GOT3 (cell line): ENCODE measurements around the gene OPCML.

Experiments
- DNase-seq: peaks from one replicate; lab custom pipeline; 2025; ENCODE audit warnings: mixed read lengths; lab: John Stamatoyannopoulos, UW

The OPCML gene

DNA sequence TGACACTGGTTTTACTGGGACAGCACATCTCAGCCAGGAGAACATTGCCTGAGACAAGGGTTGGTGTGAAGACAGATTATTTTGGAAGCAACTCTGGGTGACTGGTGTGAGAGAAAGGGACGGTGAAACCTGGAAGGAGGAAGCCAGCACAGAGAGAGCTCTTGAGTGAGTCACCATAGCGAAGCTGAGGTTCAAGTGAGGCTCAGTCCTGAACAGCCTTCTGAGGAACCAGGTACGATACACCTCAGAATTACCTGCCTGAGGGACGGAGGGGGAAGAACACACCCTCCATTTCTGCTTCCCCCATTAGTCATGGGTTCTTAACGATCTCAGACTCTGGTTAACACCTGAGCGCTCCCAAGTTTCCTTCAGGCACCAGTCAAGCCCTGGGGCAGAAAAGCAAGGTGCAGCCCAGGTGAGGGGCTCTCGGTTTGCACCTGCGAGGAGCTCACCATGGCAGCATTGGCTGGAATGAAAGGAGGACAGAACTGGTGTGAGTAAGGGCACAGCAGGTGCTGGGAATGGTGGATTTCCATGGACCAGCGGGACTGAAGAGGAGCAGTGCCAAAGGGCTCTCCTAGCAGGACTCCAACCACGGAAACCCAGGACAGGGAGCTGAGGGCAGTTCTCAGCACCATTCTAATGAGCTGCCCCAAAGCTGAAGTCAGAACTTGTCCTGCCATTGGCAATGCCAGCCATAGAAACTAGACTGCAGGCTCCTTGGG is 459.3 kb downstream of the OPCML start:
- no peak for DNase-seq

DNA sequence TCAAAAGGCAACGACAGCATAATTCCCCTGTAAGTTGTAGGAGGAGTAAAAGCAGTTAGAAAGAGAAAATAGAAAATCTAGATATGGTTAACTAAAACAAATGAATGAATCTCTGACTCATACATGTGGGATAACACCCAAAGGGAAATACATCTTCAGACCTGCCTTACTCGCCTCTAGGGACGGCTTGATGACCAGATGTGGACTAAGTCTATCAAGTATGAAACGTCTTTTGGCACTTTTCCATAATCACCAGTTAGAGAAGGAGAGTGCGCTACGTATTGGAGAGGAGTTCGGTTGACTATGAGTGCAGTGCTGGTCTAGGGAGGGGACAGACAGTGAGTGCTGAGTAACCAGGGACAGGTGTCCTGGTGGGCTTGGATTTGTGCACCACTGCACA is 459.9 kb downstream of the OPCML start:
- DNase-seq: no peak

DNA sequence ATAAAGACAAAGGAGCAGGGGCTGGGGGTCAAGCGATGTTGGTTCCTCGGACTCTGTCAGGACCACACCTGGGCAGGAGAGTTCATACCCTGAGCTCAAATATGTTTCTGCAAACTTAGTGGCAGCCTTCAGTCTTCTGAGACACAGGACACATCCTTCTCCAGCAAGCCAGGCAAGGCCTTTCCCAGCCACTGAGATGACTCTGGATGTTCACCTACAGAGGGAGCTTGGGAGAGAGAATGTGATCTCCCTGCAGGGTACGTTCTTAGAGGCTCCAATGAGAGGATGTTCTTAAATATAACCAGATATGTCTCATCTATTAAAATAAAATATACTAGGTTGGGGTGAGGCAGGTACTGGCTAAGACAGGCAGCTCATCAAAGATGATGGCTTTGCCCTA is 461.5 kb downstream of the OPCML start:
- DNase-seq: no peak

DNA sequence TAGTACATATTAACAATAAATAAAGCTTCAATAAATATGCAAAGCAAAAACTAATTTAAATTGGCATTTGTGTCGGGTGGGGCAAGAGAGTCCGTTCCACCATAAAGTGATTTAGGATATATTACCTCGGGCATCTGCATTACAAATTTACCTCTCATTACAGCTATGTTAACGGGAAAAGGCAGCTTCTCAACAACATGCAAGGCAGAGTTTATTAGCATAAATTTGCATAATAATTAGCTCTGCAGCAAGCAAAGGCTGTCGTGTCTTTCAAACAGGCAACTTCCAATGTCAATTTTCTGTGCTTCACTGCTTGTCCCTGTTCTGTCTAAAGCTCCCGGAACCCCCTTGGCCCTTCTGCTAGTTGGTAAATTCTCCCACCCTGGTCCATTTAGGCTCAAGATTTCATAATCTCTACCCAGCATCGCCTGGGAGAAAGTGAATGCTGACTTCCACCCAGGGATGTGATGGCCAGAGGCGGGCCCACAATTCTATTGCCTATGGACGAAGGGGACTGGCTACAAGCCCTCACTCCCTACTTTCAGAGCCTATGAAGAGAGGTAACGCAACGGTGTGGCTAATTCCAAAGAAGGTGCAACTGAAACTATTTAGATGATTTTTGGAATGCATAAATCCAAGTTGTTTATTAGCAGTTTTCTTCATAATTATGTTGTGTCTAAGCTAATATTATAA is 462.1 kb downstream of the OPCML start:
- DNase-seq: no peak

DNA sequence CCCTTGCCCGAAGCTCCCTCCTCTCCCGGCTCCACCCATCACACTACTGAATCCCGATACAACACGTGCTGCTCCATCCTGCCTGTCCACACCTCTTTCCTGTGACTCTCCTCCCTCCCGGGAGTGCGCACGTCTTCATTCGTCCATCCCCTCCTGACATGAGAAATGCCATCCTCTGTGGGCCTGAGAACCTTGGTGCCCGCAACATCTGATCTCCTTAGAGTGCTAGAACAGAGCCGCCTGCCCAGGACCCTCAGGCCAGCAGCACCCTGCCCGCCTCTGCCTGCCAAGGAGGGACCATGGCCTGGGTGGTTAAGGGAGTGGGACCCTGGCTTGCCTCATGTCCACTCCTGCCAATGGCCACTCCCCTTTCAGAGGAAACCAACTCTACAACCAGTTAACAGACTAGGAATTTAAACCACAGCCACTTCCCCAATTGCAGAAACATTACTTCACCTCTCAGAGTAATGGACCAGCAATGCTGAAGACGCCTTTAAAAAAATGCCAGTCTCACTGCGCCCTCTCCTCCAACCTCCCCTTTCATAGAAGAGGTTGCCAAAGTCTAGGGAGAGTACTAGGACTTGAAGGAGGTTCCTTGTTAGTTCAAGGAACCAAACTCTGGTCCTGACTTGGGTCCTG is 466.3 kb downstream of the OPCML start:
- DNase-seq: no peak

DNA sequence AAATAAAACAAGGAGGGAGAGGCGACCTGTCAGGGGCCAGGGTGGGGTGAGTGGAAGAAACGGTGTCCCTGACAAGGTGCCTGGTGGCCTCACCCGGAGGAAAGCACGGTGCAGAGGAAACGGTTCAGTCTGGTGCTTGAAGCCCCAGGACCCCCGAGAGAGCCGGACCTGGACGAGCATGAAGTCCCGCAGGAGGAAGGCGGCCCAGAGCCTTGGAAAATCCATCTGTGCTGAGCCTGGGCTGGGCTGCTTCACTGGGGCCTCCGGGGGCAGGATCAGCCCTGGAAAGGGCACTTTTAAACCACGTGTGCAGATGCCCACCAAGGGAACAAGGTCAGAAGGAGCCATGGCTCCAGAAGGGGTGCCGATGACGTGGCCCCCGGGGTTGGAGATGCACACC is 467.3 kb downstream of the OPCML start:
- no peak for DNase-seq

DNA sequence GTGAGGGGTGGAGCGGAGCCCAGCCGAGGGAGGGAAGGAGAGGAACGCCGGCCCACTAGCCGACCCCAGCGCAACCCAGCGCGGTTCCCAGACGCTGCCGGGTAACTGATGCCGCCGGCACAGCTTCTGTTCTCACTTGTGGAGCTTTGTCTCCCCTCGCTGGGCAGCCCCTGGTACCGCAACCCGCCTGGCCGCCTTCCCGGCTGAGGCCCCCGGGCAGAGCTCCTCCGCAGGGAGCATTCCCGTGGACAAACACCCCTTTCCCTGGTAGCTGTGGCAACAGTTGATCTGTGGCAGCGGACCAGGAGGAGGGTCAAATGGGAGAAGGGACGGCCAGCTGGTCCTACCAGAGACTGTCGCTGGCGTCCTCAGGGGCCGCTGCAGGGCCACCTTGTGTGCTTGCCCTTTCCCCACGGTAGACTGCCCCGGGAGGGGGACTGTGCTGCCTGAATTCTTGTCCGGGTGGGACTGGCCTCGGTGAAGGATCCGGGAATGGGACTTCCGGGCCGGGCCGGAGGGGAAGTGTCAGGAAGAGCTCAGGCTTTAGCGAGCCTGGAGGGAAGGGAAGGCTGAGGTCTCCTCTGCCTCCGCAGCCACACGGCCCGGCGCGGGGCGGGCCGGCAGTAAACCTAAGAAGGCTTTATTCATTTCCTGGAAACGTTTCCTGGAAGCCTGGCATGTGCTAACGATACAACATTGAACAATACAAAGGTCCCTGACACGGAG is 468.0 kb downstream of the OPCML start:
- DNase-seq: no peak

DNA sequence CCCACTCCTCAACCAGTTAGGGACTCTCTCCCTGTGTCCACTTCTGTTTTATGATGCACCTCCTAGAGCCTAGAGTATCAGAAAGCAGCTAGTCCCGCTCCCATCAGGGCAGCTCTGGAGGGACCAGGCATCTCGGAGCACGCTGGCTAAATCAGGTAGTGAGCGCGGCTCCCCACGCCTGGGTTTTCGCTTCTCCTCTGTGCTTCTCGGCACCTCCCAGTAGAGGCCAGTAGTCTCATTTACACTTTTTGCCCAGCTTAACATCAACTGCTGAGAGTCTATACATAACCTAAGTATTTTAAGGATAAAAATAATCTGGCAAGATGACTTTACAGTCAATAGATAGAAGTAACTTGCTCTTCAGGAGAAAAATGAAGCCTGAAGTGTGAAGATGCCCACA is 473.8 kb downstream of the OPCML start:
- no peak for DNase-seq

DNA sequence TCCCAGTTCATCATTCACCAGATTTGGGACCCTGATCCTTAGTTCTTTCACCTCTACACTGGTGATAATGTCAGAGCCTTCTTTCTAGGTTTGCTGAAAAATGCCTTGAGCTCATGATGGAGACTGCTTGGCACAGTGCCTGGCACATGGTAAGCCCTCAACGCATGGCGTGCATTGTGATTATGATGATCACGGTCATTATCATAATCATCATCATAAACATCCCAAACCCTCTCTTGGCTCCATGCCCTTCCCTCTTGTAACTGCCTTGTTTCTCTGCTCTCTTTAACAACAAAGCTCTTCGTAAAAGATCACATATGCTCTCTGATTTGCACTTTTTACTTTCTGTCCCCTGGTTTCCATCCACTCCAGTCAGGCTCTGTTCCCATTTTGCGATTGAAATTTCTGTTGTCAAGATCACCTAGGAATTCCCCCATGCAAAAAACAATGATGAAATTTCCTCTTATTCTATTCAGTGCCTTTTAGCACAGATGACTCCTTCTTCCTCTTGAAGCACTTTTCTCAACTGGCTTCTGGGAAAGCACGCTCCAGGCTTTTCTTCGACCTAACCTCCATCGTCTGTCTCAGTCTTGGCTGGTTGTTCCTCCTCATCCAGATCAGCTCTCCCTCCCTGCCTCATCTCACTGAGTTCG is 479.1 kb downstream of the OPCML start:
- DNase-seq: no peak

DNA sequence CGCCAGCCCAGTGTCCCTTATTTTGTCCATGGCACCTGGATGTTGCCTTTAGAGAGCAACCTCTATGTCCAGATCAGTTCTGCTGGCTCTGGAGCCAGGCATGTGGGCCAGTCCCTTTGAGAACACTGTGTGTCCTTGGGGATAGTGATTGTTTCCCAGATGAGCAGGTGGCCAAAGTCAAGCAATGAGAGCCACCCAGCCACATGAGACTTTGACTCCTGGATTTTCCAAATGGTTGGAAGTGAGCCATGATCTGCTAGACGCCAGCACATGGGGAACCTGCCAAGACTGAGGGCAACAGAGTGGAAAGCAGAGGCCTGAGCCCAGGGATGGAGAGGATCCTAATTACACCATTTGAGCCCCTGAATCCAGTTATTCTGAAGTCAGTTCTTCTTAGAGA is 479.8 kb downstream of the OPCML start:
- no peak for DNase-seq

DNA sequence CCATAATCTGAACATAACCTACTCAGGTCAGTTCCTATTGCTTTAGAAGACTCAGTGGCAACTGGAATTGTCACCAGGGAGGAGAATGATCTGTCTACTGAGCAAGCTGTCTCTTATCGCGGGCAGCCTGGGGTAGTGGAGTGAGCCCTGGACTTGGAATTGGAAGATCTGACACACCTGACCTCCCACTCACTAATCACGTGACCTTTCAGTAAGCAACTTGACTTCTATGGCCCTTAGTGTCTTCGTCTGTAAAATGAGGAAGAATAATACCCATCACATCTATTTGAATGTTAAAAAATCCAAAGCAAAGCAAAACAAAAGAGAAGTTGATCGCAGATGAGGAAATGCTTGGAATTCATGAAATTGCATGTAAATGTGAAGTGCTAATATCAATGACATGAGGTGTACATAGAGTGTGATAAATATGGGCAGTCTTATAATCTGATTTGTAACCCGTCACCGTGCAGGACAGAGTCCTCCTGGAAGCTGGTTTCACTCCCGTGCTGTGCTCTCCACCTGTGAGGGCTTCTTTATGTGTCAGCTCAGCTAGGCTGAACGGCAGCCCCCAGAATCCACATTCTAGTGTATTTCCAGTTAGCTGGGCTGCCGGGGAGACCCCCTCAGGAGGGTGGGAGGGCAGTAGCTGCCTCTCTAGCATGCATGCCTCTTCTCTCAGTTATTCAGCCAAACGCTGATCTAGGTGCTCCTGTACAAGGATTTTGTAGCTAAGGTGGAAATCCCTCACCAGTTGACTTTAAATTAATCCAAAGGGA is 482.9 kb downstream of the OPCML start:
- no peak for DNase-seq

DNA sequence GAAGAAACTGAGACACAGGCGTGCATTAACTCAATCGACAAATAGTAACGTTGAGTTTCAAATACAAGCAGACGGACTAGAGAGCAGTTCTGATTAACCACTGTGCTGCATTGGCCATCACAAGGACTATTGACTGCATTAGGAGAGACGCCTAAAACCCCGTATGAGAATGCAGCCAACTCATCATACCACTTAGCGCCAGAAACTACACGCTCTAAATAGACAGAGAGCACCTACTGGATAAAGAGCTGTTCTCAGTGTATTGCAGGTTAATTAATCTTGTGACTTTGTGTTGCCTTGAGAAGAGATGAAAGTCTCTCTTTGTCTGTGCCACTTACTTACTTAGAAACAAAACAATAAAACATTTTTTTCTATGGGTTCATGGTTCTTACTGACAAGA is 484.0 kb downstream of the OPCML start:
- no peak for DNase-seq

DNA sequence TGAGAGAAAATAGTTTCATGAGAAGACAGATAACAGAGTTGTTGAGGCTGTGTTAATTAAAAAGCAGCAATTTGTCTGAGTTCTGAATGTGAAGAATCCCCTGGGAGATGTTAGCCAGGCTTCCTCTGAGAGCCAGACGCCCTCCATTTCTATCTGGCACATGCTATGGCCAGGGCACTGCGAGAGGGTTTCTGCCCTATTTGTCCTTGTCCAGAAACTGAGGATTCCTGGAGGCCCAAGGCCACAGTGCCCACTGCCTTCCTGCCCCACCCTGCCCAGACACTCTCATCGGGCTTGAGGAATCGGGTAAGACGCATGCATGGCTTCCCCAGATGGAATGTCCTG is 484.6 kb downstream of the OPCML start:
- DNase-seq: no peak

DNA sequence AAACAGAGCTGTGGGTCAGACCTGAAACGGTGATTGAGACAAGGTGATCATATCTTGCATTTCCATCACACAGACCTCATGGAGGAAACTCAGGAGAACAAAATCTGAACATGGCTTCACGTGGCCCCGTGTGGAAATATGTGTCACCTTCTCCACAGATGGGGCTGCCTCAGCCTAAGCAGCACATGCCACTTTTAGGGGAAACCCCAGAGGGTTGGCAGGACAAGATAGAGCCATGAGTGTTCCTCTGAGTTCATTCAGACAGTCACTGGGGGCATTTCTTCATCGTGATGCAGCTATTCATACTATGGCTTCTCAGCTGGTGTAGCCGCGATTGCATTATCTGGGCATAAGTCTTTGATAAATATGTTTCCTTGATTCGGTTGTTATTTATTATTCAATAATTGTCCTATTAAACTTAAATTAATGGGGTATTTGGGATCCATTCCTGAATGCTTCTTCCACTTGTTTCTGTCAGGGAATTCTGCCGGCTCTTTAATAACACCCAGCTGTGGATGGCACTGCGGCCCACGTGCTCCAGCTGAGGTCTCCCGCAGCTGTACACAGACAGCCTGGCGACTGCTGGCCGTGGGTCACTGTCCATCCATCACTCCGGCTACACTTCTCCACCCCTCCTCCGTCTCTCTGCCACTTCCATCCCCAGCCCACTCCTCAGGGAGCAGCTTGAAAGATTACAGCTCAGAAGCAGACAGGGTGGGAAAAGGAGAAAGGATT is 485.1 kb downstream of the OPCML start:
- no peak for DNase-seq

DNA sequence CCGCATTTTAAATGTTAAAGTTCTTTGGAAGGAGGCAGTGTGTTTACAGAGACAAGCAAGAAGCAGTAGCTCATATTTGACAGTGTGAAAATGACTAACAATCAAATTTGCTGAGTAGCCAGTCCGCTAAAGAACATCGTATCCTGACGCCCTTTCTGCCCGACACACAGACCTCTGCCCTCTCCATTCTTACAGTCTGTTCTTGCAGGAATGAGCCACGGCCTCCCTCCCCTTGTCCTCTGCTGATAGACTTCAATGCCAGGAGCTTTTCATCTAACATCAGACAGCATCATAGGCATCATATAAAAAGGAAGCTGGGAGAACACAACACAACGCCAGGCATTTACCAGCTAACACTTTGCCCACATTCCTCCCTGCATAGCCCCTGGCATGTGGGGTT is 486.0 kb downstream of the OPCML start:
- DNase-seq: no peak

DNA sequence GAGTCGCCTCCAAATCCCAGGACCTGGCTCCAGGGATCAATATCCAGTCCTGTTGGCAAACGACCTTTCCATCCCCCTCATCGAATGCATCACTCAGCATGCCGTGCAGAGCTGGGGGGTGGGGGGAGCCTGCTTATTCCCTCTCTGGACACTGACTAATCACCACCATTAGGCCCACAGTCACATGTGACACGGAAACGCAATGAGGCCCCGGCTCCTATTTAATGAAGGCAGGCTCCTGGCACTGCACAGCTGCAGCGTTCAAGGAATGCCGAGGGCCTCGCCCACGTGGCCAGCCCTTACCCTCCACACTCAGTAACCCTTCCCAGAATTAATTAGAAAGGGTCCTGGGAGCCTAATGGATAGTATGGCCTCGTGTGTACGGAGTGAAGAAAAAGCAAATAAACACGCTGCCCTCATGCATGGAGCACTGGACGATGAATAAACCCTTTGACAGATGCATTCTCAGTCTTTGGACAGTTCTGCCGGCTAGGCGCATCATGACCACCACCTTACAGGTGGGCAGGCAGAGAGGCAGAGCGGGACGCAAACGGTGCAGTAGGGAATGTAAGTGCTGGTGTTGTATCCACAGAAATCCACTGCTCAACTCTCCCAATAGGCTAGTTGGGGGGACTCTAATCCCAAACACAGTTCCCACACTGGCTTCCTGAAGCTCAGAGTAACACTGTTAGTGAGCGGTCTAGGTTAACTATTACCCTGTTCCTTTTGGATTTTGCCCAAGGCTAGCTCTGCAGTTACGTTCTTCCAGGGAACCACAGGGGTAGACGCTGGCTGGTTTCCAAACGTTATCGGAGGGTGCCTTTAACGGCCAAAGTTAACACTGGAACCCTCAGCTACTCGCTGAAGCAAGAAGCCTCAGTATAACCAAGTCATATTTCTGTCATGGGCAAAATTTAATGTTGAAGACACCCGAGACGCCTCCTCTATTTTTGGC is 490.1 kb downstream of the OPCML start:
- DNase-seq: no peak

DNA sequence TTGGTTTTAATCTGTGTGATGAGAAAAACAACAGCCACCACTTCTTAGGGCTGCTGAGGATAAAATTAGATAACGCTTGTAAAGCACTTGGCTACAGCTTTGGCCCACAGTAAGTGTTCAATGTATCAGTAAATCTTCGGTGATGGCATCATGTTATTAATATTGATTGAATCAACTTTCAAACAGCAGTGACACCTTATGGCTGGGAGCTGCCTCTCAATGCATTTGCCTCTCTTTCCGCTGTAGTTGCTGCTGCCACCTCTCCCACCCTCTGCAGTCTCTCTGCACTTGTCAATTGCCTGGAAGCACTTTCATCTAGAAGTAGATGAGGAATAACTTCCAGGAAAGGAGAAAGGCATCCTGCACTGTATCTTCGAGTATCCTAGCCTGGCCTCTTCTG is 491.1 kb downstream of the OPCML start:
- no peak for DNase-seq

DNA sequence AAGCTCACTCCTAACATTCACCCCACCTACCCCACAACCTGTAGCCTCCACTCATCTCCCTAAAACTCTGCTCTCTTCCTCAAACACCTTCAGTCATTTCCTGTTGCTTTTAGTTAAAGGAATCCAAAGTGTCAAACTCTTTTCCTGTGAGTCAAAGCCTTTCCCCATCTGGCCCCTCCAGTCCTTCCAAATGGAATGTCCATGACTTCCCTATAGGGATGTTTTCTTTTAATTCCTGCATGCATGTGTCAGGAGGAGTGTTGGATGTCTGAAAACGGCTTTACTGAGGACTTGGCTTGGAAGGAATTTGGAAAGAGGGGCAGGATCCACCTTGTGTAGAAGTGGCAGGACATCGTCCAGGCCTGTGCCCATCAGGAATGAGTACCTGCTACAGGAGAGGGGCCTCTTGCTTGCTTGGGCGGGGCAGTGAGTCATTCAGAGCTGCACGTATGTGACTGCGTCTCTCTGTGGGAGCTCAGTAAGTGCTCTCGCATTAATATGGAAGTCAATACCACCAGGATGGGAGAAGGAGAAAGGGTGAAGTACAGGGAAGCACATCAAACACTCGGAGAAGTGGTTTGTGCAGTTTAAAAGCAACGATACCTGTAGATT is 491.9 kb downstream of the OPCML start:
- DNase-seq: no peak

DNA sequence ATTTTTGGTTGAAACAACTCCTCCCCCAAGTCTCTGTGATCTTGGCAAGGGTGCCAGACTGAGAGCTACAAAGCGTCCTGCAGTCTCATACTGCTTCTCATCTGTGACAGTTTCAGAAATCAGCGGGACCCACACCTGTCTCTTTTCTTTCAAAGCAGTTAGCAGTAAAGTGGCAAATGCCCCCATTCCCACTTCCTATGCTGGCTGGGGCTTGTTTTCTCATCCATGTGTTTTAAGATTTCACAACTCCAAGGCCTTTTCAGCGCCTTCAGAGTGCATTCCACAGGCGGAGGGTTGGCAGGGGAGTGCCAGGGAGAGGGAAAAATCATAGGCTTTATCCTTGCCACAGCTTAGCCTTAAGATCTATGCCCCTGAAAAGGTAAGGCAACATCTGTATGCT is 493.5 kb downstream of the OPCML start:
- DNase-seq: no peak
